ENCODE measurements around the gene BAIAP2.
A peak's percentile ranks its signal among the peaks of the same experiment; 100 is the strongest.

The BAIAP2 gene

GRCh38 chr17:81118308-81119221 is 83.6 kb downstream of the BAIAP2 start:
- TF ChIP-seq REST (IDR thresholded peaks at IDR 0.05; ENCODE audit: insufficient read depth in 1 of 2, low read depth in 2 of 2, low read length in 2 of 2) = no peak
- TF ChIP-seq FOXP2 (optimal IDR thresholded peaks at IDR 0.05; ENCODE audit: borderline replicate concordance, extremely low read depth, extremely low read length, insufficient read depth) = no peak
- TF ChIP-seq TAF1 (IDR thresholded peaks at IDR 0.05; ENCODE audit: borderline replicate concordance, insufficient read depth, low read length) = no peak
- TF ChIP-seq SIN3A (IDR thresholded peaks at IDR 0.05; ENCODE audit: borderline replicate concordance, insufficient read depth, low read length) = no peak
- no peak; the same call in 1 of the 2 replicates for TF ChIP-seq POLR2AphosphoS5 (IDR thresholded peaks at IDR 0.05; ENCODE audit: low read depth, low read length)

- peak; percentile 82 for TF ChIP-seq FOXP2 (optimal IDR thresholded peaks at IDR 0.05; ENCODE audit: borderline replicate concordance, extremely low read depth, extremely low read length, insufficient read depth)
- peak; percentile 73 for TF ChIP-seq POLR2AphosphoS5 (IDR thresholded peaks at IDR 0.05; ENCODE audit: low read depth, low read length)
- TF ChIP-seq TAF1 (IDR thresholded peaks at IDR 0.05; ENCODE audit: borderline replicate concordance, insufficient read depth, low read length) = no peak
- no peak for TF ChIP-seq SIN3A (IDR thresholded peaks at IDR 0.05; ENCODE audit: borderline replicate concordance, insufficient read depth, low read length)
Observed at GRCh38 chr17:81119223-81120148, 84.5 kb downstream of the BAIAP2 start.

GRCh38 chr17:81120149-81120484 is 85.2 kb downstream of the BAIAP2 start:
- TF ChIP-seq REST (IDR thresholded peaks at IDR 0.05; ENCODE audit: insufficient read depth in 1 of 2, low read depth in 2 of 2, low read length in 2 of 2) = no peak
- TF ChIP-seq FOXP2 (optimal IDR thresholded peaks at IDR 0.05; ENCODE audit: borderline replicate concordance, extremely low read depth, extremely low read length, insufficient read depth) = no peak
- TF ChIP-seq SIN3A (IDR thresholded peaks at IDR 0.05; ENCODE audit: borderline replicate concordance, insufficient read depth, low read length) = no peak
- TF ChIP-seq TAF1 (IDR thresholded peaks at IDR 0.05; ENCODE audit: borderline replicate concordance, insufficient read depth, low read length) = no peak
- TF ChIP-seq POLR2AphosphoS5 (IDR thresholded peaks at IDR 0.05; ENCODE audit: low read depth, low read length) = no peak; the same call in 1 of the 2 replicates

- TF ChIP-seq REST (IDR thresholded peaks at IDR 0.05; ENCODE audit: insufficient read depth in 1 of 2, low read depth in 2 of 2, low read length in 2 of 2) = no peak
- TF ChIP-seq SIN3A (IDR thresholded peaks at IDR 0.05; ENCODE audit: borderline replicate concordance, insufficient read depth, low read length) = no peak
- no peak for TF ChIP-seq TAF1 (IDR thresholded peaks at IDR 0.05; ENCODE audit: borderline replicate concordance, insufficient read depth, low read length)
- no peak for TF ChIP-seq POLR2AphosphoS5 (IDR thresholded peaks at IDR 0.05; ENCODE audit: low read depth, low read length)
- TF ChIP-seq FOXP2 (optimal IDR thresholded peaks at IDR 0.05; ENCODE audit: borderline replicate concordance, extremely low read depth, extremely low read length, insufficient read depth) = no peak
Observed at GRCh38 chr17:81120695-81121621, 86.0 kb downstream of the BAIAP2 start.

All from PFSK-1 (cell line).